Astrocyte (in vitro differentiated cells and primary cell): Measurements from ENCODE around the gene PDE1C. TPM values are rescaled to one million over a fixed set of nuclear protein-coding genes. Genes with fewer than 3 reads are reported as not detected.

Experiments
- DNase-seq: peaks from one replicate; pipeline ENCODE4 v3.0.0-alpha.2; 2010; ENCODE audit warnings: low read depth
- FAIRE-seq: peaks from 2 replicates; lab custom pipeline; 2011; peaks lifted over from hg19 to GRCh38; lab: Jason Lieb, UNC
- H2AFZ ChIP-seq: 2 replicates; pipeline ENCODE4 v1.6.0; 2012; ENCODE audit warnings: low read depth, low read length, inconsistent platforms
- H3K27ac ChIP-seq: 2 replicates; pipeline ENCODE4 v1.5.1; 2011; ENCODE audit warnings: low read depth, low read length, inconsistent platforms
- H3K27me3 ChIP-seq: 2 replicates; pipeline ENCODE4 v1.6.0; 2011; ENCODE audit warnings: low read length, inconsistent platforms; ENCODE audit not compliant: insufficient read depth
- H3K36me3 ChIP-seq: 2 replicates; pipeline ENCODE4 v1.5.1; 2011; ENCODE audit warnings: low read length, inconsistent platforms; ENCODE audit not compliant: insufficient read depth
- H3K4me1 ChIP-seq: 2 replicates; pipeline ENCODE4 v1.5.1; 2011; ENCODE audit warnings: low read length, inconsistent platforms; ENCODE audit not compliant: insufficient read depth
- H3K4me2 ChIP-seq: 2 replicates; pipeline ENCODE4 v1.6.0; 2012; ENCODE audit warnings: low read length, inconsistent platforms
- H3K4me3 ChIP-seq: 2 replicates; pipeline ENCODE4 v1.5.1; 2011; ENCODE audit warnings: low read depth, mild to moderate bottlenecking, low read length, inconsistent platforms; ENCODE audit not compliant: insufficient read depth
- H3K79me2 ChIP-seq: 2 replicates; pipeline ENCODE4 v1.6.0; 2012; ENCODE audit warnings: mild to moderate bottlenecking, low read length, inconsistent platforms; ENCODE audit not compliant: insufficient read depth
- H3K9ac ChIP-seq: 2 replicates; pipeline ENCODE4 v1.6.0; 2012; ENCODE audit warnings: mild to moderate bottlenecking, low read length, inconsistent platforms
- H3K9me3 ChIP-seq: 2 replicates; pipeline ENCODE4 v1.5.1; 2012; ENCODE audit warnings: low read depth, mild to moderate bottlenecking, low read length, inconsistent platforms; ENCODE audit not compliant: insufficient read depth
- H4K20me1 ChIP-seq: 2 replicates; pipeline ENCODE4 v1.6.0; 2012; ENCODE audit warnings: low read length, inconsistent platforms; ENCODE audit not compliant: insufficient read depth
- H3K27ac Mint-ChIP-seq: one replicate; pipeline ENCODE4 v1.8.0; 2021; ENCODE audit warnings: mild to moderate bottlenecking, mixed read lengths; ENCODE audit not compliant: unreplicated experiment
- H3K27me3 Mint-ChIP-seq: one replicate; pipeline ENCODE4 v1.8.0; 2021; ENCODE audit warnings: low read depth, mixed read lengths; ENCODE audit not compliant: unreplicated experiment
- H3K36me3 Mint-ChIP-seq: one replicate; pipeline ENCODE4 v1.8.0; 2021; ENCODE audit warnings: low read depth, mixed read lengths; ENCODE audit not compliant: unreplicated experiment
- H3K4me1 Mint-ChIP-seq: one replicate; pipeline ENCODE4 v1.8.0; 2021; ENCODE audit warnings: low read depth, mixed read lengths; ENCODE audit not compliant: unreplicated experiment
- H3K4me3 Mint-ChIP-seq: one replicate; pipeline ENCODE4 v1.8.0; 2021; ENCODE audit warnings: mild to moderate bottlenecking, moderate library complexity, mixed read lengths; ENCODE audit not compliant: unreplicated experiment
- H3K9me3 Mint-ChIP-seq: one replicate; pipeline ENCODE4 v1.8.0; 2021; ENCODE audit warnings: mild to moderate bottlenecking, mixed read lengths; ENCODE audit not compliant: unreplicated experiment
- EZH2 ChIP-seq: IDR thresholded peaks from 2 replicates; pipeline ENCODE4 v1.6.1; 2012; ENCODE audit warnings: mild to moderate bottlenecking, low read length, inconsistent platforms; ENCODE audit not compliant: insufficient read depth
- total RNA-seq: library from RNA; stranded (reverse); gene quantifications from 2 replicates; pipeline ENCODE4 v1.2.1, GENCODE V29; 2021
- TF ChIP-seq, protein P1 (sequence below): IDR thresholded peaks from 2 replicates; pipeline ENCODE4 v1.5.1; 2011; ENCODE audit warnings: low read depth, mild to moderate bottlenecking, inconsistent platforms, low read length, moderate library complexity; ENCODE audit not compliant: insufficient read depth

Gene PDE1C
- total RNA-seq, 1 donor from 2014 or later: 31.6 TPM

DNA sequence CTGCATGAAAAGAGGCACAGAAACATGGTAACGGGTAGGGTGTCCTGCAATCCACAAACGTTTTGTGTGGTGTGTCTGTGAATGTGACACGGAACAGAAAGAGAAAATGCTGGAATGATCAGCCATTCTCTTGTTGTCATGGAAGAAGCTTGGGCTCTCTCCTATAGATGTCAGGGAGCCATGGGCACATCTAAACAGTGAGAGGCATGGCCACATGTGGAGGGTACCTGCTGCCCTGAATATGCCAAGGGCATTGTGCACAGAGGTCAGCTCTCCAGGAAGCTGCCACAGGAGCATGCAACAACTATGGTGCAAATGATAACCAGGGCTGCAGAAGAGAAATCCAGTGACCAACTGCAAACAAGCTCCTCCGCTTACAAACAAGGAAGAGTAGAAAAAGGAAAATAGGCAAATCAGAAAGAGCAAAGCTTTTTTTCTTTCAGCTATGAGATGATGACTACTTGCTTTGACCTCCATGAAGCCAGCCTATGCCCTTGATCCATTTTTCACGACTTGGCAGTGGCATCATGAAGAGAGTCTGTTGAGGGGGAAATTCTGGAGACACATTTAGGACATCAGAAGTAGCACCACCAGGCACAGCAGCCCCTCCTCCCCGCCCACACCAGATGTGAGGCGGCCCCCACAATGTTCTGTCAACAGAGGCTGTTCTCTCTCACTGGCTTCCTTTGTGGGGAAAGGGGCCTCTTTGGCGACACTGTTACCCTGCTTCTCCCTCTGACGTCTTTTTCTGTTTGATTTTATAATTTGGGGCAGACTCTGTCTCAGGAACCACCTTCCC lies 4.8 kb upstream of the PDE1C start:
- no peaks in the 10 kb centered on the region for H4K20me1 ChIP-seq
- H3K27me3 ChIP-seq: no peaks in the 10 kb centered on the region
- no peaks in the 10 kb centered on the region for H3K9me3 ChIP-seq
- TF ChIP-seq, protein P1, sequence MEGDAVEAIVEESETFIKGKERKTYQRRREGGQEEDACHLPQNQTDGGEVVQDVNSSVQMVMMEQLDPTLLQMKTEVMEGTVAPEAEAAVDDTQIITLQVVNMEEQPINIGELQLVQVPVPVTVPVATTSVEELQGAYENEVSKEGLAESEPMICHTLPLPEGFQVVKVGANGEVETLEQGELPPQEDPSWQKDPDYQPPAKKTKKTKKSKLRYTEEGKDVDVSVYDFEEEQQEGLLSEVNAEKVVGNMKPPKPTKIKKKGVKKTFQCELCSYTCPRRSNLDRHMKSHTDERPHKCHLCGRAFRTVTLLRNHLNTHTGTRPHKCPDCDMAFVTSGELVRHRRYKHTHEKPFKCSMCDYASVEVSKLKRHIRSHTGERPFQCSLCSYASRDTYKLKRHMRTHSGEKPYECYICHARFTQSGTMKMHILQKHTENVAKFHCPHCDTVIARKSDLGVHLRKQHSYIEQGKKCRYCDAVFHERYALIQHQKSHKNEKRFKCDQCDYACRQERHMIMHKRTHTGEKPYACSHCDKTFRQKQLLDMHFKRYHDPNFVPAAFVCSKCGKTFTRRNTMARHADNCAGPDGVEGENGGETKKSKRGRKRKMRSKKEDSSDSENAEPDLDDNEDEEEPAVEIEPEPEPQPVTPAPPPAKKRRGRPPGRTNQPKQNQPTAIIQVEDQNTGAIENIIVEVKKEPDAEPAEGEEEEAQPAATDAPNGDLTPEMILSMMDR: no peak
- H2AFZ ChIP-seq: no peak overlapping the region
- H3K9ac ChIP-seq: no peak overlapping the region
- FAIRE-seq: no peak
- H3K4me1 Mint-ChIP-seq: peaks cover 2% of the 10 kb centered on the region
- no peak for DNase-seq
- H3K4me1 ChIP-seq: peaks cover 5% of the 10 kb centered on the region
- no peak overlapping the region for H3K27ac Mint-ChIP-seq
- H3K79me2 ChIP-seq: peaks cover 27% of the 10 kb centered on the region
- no peak overlapping the region for H3K4me2 ChIP-seq
- peaks cover 2% of the 10 kb centered on the region for H3K9me3 Mint-ChIP-seq
- no peaks in the 10 kb centered on the region for H3K36me3 ChIP-seq
- H3K4me3 Mint-ChIP-seq: no peak overlapping the region
- H3K36me3 Mint-ChIP-seq: no peaks in the 10 kb centered on the region
- H3K4me3 ChIP-seq: no peak overlapping the region
- no peak overlapping the region for H3K27ac ChIP-seq
- H3K27me3 Mint-ChIP-seq: peaks cover 12% of the 10 kb centered on the region

DNA sequence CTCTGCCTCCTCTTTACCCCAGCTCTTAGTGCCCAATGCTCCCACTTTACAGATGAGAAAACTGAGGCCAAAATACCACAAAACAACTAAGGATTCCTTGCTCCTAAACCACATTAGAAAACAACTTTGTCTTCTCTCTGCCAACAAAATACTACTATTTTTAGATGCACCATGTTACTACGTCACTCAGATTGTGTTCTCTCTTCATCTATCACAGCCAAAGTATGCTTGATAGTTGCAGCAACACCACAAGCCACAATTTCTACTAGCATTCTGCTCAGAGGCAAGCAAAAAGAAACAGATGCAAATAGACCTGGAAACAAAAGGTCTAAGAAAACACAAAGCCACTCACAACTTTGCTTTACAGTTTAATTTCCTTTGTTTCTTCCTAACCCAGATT lies 3.3 kb upstream of the PDE1C start:
- H3K27ac ChIP-seq: no peak overlapping the region
- Mint-ChIP-seq H3K9me3 (no peaks in the 10 kb centered on the region), H3K27me3 (peaks cover 19% of the 10 kb centered on the region), H3K4me3 (no peak overlapping the region), H3K27ac (no peak overlapping the region), H3K36me3 (no peaks in the 10 kb centered on the region), H3K4me1 (peaks cover 2% of the 10 kb centered on the region)
- no peak overlapping the region for H3K4me2 ChIP-seq
- H3K27me3 ChIP-seq: no peaks in the 10 kb centered on the region
- H3K9me3 ChIP-seq: no peaks in the 10 kb centered on the region
- H3K4me1 ChIP-seq: peaks cover 5% of the 10 kb centered on the region
- no peak for FAIRE-seq
- H3K79me2 ChIP-seq: peaks cover 42% of the 10 kb centered on the region
- H3K4me3 ChIP-seq: no peak overlapping the region
- peak; percentile 79 for DNase-seq
- H4K20me1 ChIP-seq: no peaks in the 10 kb centered on the region
- TF ChIP-seq EZH2: no peak
- TF ChIP-seq, protein P1: no peak
- H2AFZ ChIP-seq: no peak overlapping the region
- no peaks in the 10 kb centered on the region for H3K36me3 ChIP-seq
- no peak overlapping the region for H3K9ac ChIP-seq

DNA sequence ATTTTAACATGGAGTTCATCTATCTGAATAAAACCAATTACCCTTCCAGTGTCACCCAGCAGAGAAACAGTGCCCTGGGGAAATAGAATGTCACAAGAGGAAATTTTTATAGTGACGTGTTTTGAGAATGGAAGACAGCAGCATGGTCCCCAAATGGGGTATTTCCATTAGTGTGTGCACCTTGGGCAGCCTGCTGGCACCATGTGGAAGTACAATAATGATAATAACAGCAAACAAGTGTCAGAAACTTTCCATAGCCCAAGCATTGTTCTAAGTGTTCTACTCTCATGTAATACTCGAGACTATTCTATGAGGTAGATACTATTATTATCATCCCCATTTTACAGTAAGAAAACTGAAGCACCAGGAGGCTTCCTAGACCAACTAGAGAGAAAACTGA lies 2.2 kb upstream of the PDE1C start:
- H3K4me3 Mint-ChIP-seq: no peak overlapping the region
- no peaks in the 10 kb centered on the region for H3K9me3 Mint-ChIP-seq
- peaks cover 20% of the 10 kb centered on the region for H3K27me3 Mint-ChIP-seq
- H3K36me3 Mint-ChIP-seq: no peaks in the 10 kb centered on the region
- TF ChIP-seq, protein P1: no peak
- TF ChIP-seq EZH2: no peak
- no peak overlapping the region for H3K27ac Mint-ChIP-seq
- H3K27me3 ChIP-seq: no peaks in the 10 kb centered on the region
- no peak overlapping the region for H3K27ac ChIP-seq
- peaks cover 2% of the 10 kb centered on the region for H3K4me1 Mint-ChIP-seq
- DNase-seq (no peak), FAIRE-seq (no peak)
- H2AFZ ChIP-seq: no peak overlapping the region
- no peak overlapping the region for H3K4me3 ChIP-seq
- no peaks in the 10 kb centered on the region for H3K9me3 ChIP-seq
- H3K36me3 ChIP-seq: no peaks in the 10 kb centered on the region
- peaks cover 5% of the 10 kb centered on the region for H3K4me1 ChIP-seq
- H4K20me1 ChIP-seq: no peaks in the 10 kb centered on the region
- H3K9ac ChIP-seq: no peak overlapping the region
- peaks cover 53% of the 10 kb centered on the region for H3K79me2 ChIP-seq
- peak overlapping the region; percentile 93 for H3K4me2 ChIP-seq
